GM12872 (cell line): ENCODE results near the gene BEST4.
A peak's percentile ranks its signal among the peaks of the same experiment; 100 is the strongest.

Source experiments
- TF ChIP-seq, protein P1 (sequence below): IDR thresholded peaks from 3 replicates; pipeline ENCODE4 v1.5.1; 2011; ENCODE audit warnings: low read depth, mild to moderate bottlenecking, low read length, moderate library complexity; ENCODE audit not compliant: insufficient read depth

Gene BEST4

GRCh38 chr1:44801491-44802305, 13.7 kb upstream of the BEST4 start:
- TF ChIP-seq, protein P1, sequence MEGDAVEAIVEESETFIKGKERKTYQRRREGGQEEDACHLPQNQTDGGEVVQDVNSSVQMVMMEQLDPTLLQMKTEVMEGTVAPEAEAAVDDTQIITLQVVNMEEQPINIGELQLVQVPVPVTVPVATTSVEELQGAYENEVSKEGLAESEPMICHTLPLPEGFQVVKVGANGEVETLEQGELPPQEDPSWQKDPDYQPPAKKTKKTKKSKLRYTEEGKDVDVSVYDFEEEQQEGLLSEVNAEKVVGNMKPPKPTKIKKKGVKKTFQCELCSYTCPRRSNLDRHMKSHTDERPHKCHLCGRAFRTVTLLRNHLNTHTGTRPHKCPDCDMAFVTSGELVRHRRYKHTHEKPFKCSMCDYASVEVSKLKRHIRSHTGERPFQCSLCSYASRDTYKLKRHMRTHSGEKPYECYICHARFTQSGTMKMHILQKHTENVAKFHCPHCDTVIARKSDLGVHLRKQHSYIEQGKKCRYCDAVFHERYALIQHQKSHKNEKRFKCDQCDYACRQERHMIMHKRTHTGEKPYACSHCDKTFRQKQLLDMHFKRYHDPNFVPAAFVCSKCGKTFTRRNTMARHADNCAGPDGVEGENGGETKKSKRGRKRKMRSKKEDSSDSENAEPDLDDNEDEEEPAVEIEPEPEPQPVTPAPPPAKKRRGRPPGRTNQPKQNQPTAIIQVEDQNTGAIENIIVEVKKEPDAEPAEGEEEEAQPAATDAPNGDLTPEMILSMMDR = no peak

- TF ChIP-seq, protein P1 = peak; percentile 87
Measured at GRCh38 chr1:44799770-44800584, 12.0 kb upstream of the BEST4 start, which contains the start of gene PLK3. Gene PLK3, plus strand, starts transcription at chr1:44800377. Its CDS starts 87 bp downstream, at chr1:44800464.

GRCh38 chr1:44798481-44799365, 10.8 kb upstream of the BEST4 start:
- TF ChIP-seq, protein P1 = no peak

DNA sequence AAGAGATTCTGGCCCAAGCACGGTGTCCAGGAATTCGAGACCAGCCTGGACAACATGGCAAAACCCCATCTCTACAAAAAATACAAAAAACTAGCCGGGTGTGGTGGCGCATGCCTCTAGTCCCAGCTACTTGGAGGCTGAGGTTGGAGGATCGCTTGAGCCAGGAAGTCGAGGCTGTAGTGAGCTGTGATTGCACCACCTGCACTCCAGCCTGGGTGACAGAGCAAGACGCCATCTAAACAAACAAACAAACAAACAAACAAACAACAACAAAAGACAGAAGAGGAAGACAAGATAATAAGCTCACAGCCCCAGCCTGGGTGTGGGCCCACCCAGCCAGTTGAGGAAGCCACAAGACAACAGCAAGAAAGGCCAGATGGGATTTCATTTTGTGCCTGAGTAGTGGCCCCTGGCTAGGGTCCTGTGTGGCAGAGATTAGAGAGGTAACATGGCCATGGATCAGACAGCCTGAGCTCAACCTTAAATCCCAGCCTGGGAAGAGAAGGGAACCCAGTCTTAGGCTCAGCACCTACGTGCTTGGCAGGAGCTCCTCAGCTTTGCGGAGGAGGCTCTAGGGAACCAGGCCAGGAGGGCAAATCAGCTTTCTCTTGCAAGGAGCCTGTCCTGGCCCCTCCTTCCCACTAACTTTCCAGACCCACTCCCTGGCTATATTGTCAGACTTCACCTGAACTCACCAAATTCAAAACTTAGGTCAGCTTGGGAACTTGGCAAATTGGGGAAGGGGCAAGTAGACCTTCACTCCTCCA, 4.9 kb upstream of the BEST4 start:
- TF ChIP-seq, protein P1 = no peak

- TF ChIP-seq, protein P1 = no peak
Measured at GRCh38 chr1:44790968-44791801, 3.2 kb upstream of the BEST4 start.

DNA sequence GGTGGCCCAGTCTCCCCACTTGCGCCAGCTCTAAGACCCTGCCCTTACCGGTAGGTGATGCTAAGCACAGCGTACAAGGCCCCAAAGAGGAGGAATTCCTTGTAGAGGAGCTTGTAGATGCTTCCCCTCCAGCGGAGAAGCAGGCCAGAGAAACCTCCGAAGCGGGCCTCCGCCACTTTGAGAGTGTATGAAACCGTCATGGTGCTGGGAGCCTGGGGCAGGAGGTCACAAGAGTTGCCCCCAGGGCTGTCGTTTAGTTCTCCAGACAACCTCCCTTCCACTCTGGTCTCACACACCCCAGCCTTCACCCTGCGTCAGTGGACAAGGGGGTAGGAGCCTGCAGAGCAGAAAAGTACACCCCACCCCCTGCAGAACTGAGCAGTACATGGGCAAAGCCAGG, 464 bp downstream of the BEST4 start:
- TF ChIP-seq, protein P1 = no peak
